Heart left ventricle (tissue), 16 donors: ENCODE measurements around the gene DUSP12. TPM values are rescaled to one million over a fixed set of nuclear protein-coding genes. Genes with fewer than 3 reads are reported as not detected.
A peak's percentile ranks its signal among the peaks of the same experiment; 100 is the strongest.

Experiments
- ATAC-seq, 4 donors: fragments of 200-7000 bp; cut with Tn5 transposase; one replicate each; pipeline ENCODE4 v1.9.1; 2020 to 2022; ENCODE audit warnings: moderate library complexity in 4 of 4, mild to moderate bottlenecking in 3 of 4, moderate number of reproducible peaks in 1 of 4
- DNase-seq, 5 donors: peaks; one replicate each; pipeline ENCODE4 v3.0.0-alpha.2; 2020
- H3K27ac ChIP-seq, 12 donors: fragments of 200-600 bp; sonication (generic) in 4 of 12; one replicate each; pipeline versions ENCODE4 v1.5.0 to v1.8.0; 2016 to 2022; ENCODE audit warnings: mild to moderate bottlenecking in 2 of 12
- H3K27me3 ChIP-seq, 9 donors: fragments of 200-600 bp; sonication (generic) in 2 of 9; one replicate each; pipeline versions ENCODE4 v1.5.1 to v1.8.0; 2016 to 2022; ENCODE audit warnings: mild to moderate bottlenecking in 3 of 9
- H3K36me3 ChIP-seq, 9 donors: fragments of 200-600 bp; sonication (generic) in 2 of 9; one replicate each; pipeline versions ENCODE4 v1.5.0 to v1.8.0; 2018 to 2022; ENCODE audit warnings: mild to moderate bottlenecking in 2 of 9
- H3K4me1 ChIP-seq, 12 donors: fragments of 200-600 bp; sonication (generic) in 4 of 12; one replicate each; pipeline versions ENCODE4 v1.5.0 to v1.8.0; 2016 to 2022; ENCODE audit warnings: mild to moderate bottlenecking in 3 of 12
- H3K4me3 ChIP-seq, 12 donors: fragments of 200-600 bp; sonication (generic) in 4 of 12; one replicate each; pipeline versions ENCODE4 v1.5.0 to v1.8.0; 2017 to 2022; ENCODE audit warnings: mild to moderate bottlenecking in 9 of 12, moderate library complexity in 4 of 12
- H3K9me3 ChIP-seq, 12 donors: fragments of 200-600 bp; sonication (generic) in 4 of 12; one replicate each; pipeline versions ENCODE4 v1.5.0 to v1.8.0; 2016 to 2022; ENCODE audit warnings: mild to moderate bottlenecking in 1 of 12
- POLR2A ChIP-seq, 2 donors: fragments of 450-650 bp; IDR thresholded peaks; one replicate each; pipeline ENCODE4 v1.6.1; 2017; ENCODE audit warnings: antibody characterized with exemption in 2 of 2, mild to moderate bottlenecking in 2 of 2, moderate library complexity in 2 of 2
- WGBS, 4 donors: extraction: QIAGEN DNeasy Blood & Tissue Kit in 2 of 4; methylation state at CpG; one replicate each; pipeline versions ENCODE4 v1.1.5 to v1.1.7; 2013 to 2018; 5-methylcytosine and 5-hydroxymethylcytosine counted together
- intact Hi-C, 10 donors: fragments of 100-400 bp; cut with DNase I; formaldehyde crosslinking; loops; one replicate each; pipeline versions ENCODE4 v1.11.1 to v1.14.2; 2022
- polyA plus RNA-seq, 2 donors: library from polyadenylated mRNA; stranded (reverse); fragments of 200-250 nt; gene quantifications; one replicate each; pipeline ENCODE4 v1.2.3, GENCODE V29; 2013
- total RNA-seq, 9 donors: library from RNA; depleted of rRNA in 2 of 9; stranded (reverse); fragments of >200 nt in 2 of 9; fragmentation: NEBNext Ultra II Directional in 3 of 9; extraction: Animal tissue kit (Norgen Biotek cat#: 25700) in 3 of 9; gene quantifications; one replicate each; pipeline versions ENCODE4 v1.1.0 to v1.2.4, GENCODE V29; 2016 to 2023
- TF ChIP-seq, protein P1 (sequence below), 12 donors: fragments of 200-600 bp; sonication (generic) in 4 of 12; IDR thresholded peaks; one replicate each; pipeline versions ENCODE4 v1.5.0 to v1.8.0; 2018 to 2022; ENCODE audit warnings: antibody characterized with exemption in 12 of 12, mild to moderate bottlenecking in 5 of 12
- donor health status: ischemic (EF 13 %, LVEDD 7.1; RV severe dilation, severe dysfunction).
- donor health status: healthy with polysubstance abuse.
- donor health status: DM: no; HTN: yes; CAD: no.
- donor health status: DM: no; HTN: no; CAD: no.
- donor health status: ischemic (EF 25% LVEDD 6.9; RV normal size, moderate dysfunction).
- donor health status: ischemic (EF 25% LVEDD 5.7; RV mildly dilated, moderate dysfunction).
- donor health status: healthy.
- donor health status: DM: yes; HTN: yes; CAD: no.
- donor health status: ischemic (EF 35%, LVEDD 5.7; RV mildly dilated, moderate dysfunction).
- donor health status: nonischemic (EF 11% LVEDD 7.7; RV severe dilation, severe dysfunction).
- donor health status: DM: yes; HTN: yes; CAD: no.
- donor health status: PGD.
- donor health status: ischemic (EF 29% LVEDD 5.4; RV normal size, mild dysfunction).
- donor health status: nonischemic (EF 23%, LVEDD 6.1; RV moderate dilation, normal function).

DUSP12 gene
- total and polyA plus RNA-seq, 11 donors: 5.2 to 18.1 (median 7.1) TPM

DNA sequence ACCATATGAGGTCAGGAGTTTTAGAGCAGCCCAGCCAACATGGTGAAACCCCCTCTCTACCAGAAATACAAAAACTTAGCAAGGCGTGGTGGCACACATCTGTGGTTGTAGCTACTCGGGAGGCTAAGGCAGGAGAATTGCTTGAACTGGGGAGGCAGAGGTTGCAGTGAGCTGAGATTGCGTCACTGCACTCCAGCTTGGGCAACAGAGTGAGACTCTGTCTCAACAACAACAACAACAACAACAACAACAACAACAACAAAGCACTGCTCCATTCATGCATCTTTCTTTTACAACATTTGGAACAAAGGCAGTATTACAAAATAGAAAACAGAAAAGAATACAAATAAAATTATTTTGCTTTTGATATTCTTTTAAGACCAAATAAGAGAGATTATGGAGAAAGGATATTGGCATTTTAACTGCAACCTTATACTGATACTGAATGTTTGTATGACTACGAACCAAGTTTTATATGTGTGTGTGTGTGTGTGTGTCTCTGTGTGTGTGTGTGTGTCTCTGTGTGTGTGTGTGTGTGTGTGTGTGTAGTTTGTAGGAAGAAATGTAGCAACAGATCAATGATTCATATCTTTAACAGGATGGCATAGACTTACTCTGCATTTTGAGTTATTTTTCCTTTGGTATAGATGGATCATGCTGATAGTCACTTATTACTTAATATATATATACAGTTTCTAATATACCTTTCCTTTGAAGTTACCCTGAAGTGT is 41.2 kb downstream of the DUSP12 start:
- H3K4me3 ChIP-seq: no peak overlapping the region
- no peaks in the 10 kb centered on the region for H3K27me3 ChIP-seq
- no peak for TF ChIP-seq POLR2A (IDR thresholded peaks at IDR 0.05)
- TF ChIP-seq, protein P1, sequence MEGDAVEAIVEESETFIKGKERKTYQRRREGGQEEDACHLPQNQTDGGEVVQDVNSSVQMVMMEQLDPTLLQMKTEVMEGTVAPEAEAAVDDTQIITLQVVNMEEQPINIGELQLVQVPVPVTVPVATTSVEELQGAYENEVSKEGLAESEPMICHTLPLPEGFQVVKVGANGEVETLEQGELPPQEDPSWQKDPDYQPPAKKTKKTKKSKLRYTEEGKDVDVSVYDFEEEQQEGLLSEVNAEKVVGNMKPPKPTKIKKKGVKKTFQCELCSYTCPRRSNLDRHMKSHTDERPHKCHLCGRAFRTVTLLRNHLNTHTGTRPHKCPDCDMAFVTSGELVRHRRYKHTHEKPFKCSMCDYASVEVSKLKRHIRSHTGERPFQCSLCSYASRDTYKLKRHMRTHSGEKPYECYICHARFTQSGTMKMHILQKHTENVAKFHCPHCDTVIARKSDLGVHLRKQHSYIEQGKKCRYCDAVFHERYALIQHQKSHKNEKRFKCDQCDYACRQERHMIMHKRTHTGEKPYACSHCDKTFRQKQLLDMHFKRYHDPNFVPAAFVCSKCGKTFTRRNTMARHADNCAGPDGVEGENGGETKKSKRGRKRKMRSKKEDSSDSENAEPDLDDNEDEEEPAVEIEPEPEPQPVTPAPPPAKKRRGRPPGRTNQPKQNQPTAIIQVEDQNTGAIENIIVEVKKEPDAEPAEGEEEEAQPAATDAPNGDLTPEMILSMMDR (IDR thresholded peaks at IDR 0.05): no peak
- no peaks in the 10 kb centered on the region for H3K4me1 ChIP-seq
- intact Hi-C loops: loop anchor here in 3 of 10 donors (5.0 to 10.0 kb wide), 3 partner anchors 54 to 247 kb away; no protein-coding TSS in a partner anchor
- no peak overlapping the region for H3K27ac ChIP-seq
- H3K9me3 ChIP-seq: no peaks in the 10 kb centered on the region
- ATAC-seq: no peak
- peaks cover 0 to 97% (median 92%) of the 10 kb centered on the region in 9 donors for H3K36me3 ChIP-seq
- no peak for DNase-seq
- 89 to 96% (median 94%) methylated on average over 4 of the region's 4 CpGs for WGBS, 4 donors

DNA sequence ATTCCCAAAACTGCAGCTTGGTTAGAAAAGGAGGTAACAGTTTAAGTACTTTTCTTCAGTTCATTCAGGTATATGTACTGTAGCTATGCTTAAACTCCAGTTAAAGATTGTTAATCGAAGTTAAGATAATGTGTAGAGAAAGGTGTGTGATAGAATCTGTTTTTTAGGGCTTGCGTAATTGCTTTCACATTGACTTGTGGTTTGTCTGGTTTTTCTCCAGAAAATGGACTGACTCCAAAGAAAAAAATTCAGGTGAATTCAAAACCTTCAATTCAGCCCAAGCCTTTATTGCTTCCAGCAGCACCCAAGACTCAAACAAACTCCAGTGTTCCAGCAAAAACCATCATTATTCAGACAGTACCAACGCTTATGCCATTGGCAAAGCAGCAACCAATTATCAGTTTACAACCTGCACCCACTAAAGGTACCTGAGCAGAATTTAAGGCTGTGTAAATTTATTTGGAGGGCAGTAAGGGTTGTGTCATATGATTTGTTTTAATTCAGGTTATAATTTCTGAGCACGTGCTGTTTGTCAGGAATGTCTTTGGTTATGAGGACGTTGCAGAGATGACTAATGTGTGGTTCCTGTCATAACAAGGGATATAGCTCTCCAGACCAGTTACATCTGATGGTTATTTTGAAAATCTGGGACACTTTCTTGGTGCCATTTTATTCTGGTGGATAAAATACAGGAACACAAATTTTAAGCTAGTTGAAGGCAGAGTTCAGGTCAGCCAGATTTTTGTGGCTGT is 42.5 kb downstream of the DUSP12 start:
- Histone ChIP-seq H3K36me3 (peaks cover 0 to 97% (median 92%) of the 10 kb centered on the region in 9 donors), H3K4me3 (no peak overlapping the region), H3K9me3 (no peaks in the 10 kb centered on the region), H3K4me1 (no peaks in the 10 kb centered on the region), H3K27me3 (no peaks in the 10 kb centered on the region), H3K27ac (no peak overlapping the region)
- no peak for DNase-seq
- ATAC-seq: no peak
- TF ChIP-seq, protein P1 (IDR thresholded peaks at IDR 0.05): no peak
- 84 to 93% (median 91%) methylated on average over 5 of the region's 5 CpGs for WGBS, 4 donors
- intact Hi-C loops: loop anchor here (1.0 to 10.0 kb wide), 5 partner anchors 53 to 245 kb away; no protein-coding TSS in a partner anchor

DNA sequence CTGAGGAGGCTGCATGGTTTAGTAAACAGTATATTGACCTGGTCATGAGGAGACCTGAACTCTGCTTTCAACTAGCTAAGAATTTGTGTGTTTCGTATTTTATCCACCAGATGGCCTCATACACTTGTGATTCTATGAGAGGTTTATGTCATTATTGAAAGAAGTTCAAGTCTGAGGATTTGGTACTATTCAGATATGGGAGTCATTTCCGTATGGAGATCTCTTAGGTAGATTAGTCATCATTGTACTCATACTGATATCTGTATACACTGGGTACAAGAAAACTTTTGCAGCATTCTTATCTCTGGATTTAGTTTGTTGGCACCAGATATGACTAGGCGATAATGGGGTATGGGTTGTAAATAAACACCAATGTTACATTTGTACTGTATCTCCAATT is 43.2 kb downstream of the DUSP12 start:
- Histone ChIP-seq H3K4me1 (no peaks in the 10 kb centered on the region), H3K27ac (no peak overlapping the region), H3K9me3 (no peaks in the 10 kb centered on the region), H3K36me3 (peaks cover 0 to 97% (median 92%) of the 10 kb centered on the region in 9 donors), H3K27me3 (no peaks in the 10 kb centered on the region), H3K4me3 (no peak overlapping the region)
- intact Hi-C loops: loop anchor here (1.0 to 10.0 kb wide), 5 partner anchors 52 to 245 kb away; no protein-coding TSS in a partner anchor
- WGBS, 4 donors: 35 to 46% (median 41%) methylated on average over 3 of the region's 3 CpGs
- ATAC-seq (peak in 3 of 4 donors; percentile 60 to 71 (median 62)), DNase-seq (no peak)
- TF ChIP-seq POLR2A (IDR thresholded peaks at IDR 0.05): no peak
- TF ChIP-seq, protein P1 (IDR thresholded peaks at IDR 0.05): peak; percentile 46 to 72 (median 59)

DNA sequence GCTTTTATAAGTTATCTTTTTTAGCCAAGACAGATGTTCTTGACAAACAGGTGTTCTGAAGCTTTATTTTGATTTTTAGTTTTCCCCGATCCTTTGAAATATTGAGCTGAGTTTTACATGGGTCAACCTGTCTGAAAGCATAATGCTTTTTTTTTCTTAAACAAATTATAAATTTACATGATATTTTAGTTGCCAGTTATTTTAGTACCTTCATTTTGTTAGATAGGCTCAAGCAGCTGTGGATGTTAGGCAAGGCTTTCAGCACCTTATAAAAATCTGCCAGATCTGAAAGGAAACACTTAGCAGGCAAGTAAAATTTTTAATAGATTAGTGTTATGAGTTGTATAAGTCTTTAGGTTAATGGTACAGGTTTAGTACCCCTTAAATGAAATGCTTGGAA is 50.2 kb downstream of the DUSP12 start:
- Histone ChIP-seq H3K36me3 (peaks cover 0 to 93% (median 83%) of the 10 kb centered on the region in 9 donors), H3K27me3 (no peaks in the 10 kb centered on the region), H3K4me1 (peaks cover 0 to 7% (median 0%) of the 10 kb centered on the region in 12 donors), H3K4me3 (no peak overlapping the region), H3K27ac (no peak overlapping the region), H3K9me3 (no peaks in the 10 kb centered on the region)
- no peak for ATAC-seq
- intact Hi-C loops: loop anchor here in 2 of 10 donors (10.0 kb wide), 2 partner anchors 45 to 65 kb away; no protein-coding TSS in a partner anchor
- TF ChIP-seq, protein P1 (IDR thresholded peaks at IDR 0.05): no peak
- TF ChIP-seq POLR2A (IDR thresholded peaks at IDR 0.05): no peak
- DNase-seq: no peak
- 97 to 100% (median 98%) methylated on average over 1 of the region's 1 CpG for WGBS, 4 donors
